HG03280 (cell line): ENCODE results near the gene PRPF38B.

Experiments
- ATAC-seq: cut with Tn5 transposase; IDR thresholded peaks from one replicate; pipeline ENCODE4 v1.9.1; 2021; ENCODE audit warnings: mild to moderate bottlenecking, moderate library complexity; ENCODE audit not compliant: unreplicated experiment

PRPF38B gene

DNA sequence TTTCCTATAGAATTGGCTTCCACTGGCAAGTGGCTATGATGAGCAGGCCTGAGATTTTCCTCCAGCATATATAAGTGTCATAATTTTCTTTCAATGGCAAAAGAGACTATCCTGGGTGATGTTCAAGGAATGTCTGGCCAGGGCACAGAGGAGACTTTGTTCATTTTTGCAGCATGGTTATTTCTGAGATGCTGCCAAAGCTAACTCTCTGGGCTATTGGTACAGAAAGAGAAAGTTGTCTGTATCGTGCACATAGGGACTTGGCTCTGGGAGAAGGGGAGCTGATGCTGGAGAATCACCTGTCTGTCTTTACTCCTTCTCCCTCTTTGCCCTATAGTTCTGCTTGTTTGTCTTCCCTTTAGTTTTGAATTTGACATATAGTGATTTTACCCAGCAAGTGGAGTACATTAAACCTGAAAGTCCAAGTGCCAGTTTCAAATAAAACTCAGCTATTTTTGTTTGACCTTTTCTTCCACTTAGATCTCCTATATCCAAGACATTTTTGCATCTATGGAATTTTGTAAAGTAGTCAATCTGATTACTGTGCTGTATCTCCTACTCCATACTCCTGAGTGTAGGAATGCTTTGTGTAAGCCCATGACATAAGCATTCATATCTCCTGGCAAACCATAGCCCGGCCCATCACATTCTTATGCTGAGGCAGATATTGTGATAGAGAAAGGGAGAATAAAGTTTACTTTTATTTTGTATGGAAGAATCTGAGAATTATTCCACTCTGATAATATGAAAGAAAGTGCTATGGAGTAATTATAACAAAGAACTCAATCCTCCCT is 24.5 kb downstream of the PRPF38B start:
- no peak for ATAC-seq

DNA sequence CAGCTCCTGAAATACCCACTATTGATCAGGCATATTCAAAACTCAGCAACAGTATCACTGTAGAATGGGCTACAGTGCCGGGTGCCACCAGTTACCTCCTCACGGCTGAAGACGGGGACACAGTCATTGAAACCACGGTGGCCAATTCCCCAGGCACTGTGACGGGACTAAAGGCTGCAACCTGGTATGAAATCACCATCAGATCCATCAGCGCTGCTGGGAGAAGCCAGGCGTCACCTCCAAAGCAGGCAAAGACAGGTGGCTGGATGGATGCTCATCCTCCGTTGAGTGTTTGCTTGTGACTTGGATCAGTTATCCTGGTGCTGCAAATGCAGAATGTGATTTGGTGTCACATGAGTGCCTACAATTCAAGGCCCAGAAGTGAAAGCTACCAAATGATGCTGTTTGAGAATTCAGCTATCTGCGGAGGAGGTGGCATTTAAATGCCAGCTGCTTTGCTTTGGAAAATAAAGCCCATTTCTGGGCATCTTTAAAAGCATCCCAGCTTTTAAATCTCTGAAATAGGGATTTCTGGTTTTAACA is 25.7 kb downstream of the PRPF38B start:
- no peak for ATAC-seq

DNA sequence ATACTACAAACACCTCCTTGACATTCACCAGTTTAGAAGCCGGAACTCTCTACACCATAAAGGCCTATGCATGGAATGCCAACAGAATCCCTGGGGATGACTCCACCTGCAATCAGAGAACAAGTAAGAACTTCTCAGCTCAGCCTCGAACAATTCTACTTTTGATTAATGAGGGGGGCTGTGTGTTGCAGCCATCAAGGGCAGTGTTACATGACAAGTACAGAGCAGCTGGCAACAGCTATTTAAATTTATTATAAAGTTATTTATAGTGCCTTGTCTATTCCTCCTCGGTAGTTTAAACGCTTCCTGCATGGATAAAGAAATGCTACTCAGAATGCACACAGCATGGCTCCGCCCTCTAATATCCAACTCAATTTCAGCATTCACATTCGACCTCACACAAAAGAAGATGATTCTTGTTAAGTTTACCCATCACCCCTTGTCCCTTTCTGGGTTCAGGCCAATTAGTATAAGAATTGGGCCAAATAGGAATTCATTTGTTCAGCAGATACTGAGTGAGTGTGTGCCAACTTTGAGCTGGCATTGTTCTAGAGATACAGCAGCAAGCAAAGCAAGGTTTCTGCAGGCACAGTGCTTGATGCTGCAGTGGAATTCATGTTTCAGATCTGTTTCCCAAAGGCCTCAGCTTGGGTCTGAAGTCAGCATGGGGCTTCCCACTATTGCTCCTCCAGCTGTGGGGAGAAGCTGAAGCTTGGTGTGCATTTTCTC is 27.0 kb downstream of the PRPF38B start:
- no peak for ATAC-seq

DNA sequence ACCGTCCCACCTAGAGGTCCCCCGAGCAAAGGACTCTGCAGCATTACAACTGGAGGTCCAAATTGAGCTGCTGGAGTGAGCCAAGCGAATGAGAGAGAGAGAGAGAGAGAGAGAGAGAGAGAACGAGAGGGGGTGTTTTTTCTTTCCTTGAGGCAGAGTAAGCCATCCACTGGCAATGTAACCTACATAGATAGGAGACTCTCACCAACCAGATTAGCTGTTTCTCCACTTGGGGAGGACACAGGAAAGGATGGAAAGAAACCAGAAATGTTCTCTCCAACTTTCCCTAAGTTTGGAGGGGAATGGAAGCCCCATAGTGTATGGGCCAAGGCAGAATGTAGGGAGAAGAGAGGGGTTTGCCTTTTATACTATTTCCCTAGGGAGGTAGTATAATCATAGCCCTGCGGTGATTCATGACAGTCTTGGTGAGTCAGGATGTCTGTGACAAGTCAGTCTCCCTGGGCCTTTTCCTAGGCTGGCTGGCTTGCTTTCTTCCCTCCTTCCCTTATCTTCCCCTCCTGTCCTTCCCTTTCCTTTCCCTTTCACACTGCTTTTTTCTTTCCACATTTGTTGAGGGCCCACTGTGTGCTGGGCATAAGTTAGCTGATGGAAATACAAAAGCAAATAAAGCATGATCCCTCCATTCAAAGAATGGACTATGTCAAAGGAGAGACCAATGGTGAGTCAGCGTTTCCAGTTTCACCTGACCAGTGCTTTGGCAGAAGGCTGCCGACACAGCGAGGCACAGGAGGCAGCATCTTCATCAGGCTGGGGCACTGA is 27.7 kb downstream of the PRPF38B start:
- no peak for ATAC-seq

DNA sequence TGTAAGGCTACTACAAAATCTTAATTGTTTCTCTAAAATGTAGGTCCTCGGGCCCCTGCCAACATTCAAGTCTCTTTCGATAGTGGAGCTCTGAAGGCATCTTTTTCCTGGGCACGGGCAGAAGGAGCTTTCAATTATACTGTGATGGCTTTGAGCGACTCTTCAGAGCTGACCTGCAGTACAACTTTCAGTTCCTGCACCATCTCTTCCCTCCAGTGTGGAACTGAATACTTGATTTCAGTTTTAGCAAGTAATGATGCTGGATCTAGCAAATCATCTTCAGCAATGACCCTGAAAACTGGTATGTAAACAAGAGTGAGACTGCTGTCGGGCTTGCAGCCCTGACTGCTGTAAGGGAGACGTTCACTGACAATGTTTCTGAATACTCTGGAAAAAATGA is 30.2 kb downstream of the PRPF38B start:
- ATAC-seq, result no peak

DNA sequence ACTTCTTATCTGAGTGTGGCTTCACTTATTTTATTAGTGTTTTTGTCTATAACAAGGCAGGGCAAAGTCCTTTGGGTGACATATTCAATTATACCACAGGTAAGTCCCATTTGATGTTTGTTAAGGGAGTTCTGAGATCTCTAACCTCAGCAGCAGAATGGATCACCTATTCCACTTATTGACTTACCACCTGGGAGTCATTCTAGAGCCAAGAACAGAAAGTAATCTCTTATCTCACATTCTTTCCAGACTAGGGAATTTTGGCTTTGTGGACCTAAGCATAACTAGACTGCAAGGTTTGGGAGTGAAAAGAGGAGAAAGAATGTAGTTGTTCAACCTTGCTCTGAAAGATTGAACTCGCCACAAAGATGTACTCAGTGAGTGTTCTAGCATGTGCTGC is 33.8 kb downstream of the PRPF38B start:
- no peak for ATAC-seq

DNA sequence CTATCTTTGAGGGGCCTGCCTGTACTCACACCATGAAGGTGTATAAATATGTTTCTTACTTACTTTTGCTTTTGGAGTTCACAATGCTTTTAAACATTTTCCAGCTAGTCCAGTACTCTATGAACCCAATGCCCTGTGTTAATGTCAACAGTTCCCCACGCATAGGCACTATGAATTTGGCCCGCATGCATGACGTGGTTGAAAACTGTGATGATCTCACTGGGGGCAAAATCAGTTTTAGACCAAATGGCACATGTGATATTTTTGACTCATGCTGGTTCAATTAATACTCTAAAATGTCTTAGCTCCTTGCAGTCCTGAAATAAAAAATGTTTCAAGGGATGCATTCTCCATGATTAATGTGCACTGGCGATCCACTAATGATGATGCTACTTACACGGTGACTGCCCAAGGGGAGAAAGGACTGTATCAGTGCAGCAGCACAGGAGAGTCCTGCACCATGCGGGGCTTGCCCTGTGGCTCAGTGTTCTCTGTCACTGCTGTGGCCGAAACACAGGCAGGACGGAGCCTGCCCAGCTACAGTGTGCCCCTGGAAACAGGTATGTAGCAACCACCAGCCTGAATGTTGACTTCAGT is 36.3 kb downstream of the PRPF38B start:
- ATAC-seq, result no peak

DNA sequence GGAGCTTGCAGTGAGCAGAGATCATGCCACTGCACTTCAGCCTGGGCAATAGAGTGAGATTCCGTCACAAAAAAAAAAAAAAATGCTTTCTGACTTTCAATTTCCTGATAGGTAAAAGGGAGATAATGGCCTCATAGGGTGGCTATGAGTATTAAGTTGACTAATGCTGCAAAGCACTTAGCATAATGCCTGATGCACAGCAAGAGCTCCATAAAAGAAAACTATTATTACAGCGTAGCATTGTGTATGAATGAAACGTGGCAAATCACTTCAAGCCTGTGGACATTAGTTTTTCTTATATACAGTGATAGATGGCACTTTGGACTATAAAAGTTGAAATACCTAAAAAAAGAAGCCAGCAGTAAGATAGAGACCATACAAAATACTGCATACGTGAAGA is 37.4 kb downstream of the PRPF38B start:
- ATAC-seq, result no peak

DNA sequence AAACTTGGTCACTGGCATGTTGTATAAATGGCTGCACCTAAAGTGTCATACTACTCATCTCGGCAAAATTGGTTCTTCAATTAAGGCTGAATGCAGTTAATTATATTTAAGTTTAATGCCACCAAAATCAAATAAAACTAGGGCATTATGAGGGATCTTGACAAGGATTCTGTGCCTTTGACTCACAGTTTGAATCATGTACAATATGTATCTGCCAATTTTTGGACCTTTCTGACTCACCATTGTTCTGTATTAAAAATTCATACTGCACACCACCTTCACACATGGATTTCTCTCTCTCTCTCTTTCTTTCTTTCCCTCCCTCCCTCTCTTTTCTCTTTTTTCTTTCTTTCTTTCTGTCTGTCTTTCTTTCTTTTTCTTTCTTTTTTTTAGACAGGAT is 40.3 kb downstream of the PRPF38B start:
- ATAC-seq, result no peak

DNA sequence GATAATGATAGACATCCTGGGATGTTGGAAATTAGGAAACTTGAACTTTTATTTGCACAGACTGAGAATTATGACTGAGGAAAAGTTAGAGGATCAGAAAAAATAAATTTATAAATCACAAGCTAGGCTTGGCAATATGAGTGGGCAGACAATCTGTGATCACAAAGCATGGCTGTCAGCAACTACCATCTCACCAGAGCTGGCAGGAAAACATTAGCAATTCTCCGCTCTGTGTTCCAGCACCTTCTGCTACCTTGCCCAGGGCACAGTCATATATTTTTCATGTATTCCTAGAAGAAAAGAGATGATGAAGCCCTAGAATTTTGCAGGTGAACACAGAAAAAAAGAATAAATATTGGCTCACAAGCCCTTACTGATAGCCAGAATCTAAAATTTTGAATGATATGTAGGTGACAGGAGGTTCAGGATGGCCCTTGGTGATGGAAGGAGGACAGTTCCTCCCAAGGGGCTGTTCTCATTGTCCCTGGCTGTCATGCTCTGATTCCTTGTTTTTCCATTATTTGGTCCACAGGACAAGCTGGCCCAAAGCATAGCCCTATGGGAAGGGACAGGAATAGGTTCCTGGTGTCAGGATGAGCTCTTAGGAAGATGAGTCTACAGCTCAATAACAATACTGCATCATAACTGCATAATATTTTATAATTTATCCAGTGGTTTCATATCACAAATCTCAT is 42.2 kb downstream of the PRPF38B start:
- ATAC-seq, result no peak

DNA sequence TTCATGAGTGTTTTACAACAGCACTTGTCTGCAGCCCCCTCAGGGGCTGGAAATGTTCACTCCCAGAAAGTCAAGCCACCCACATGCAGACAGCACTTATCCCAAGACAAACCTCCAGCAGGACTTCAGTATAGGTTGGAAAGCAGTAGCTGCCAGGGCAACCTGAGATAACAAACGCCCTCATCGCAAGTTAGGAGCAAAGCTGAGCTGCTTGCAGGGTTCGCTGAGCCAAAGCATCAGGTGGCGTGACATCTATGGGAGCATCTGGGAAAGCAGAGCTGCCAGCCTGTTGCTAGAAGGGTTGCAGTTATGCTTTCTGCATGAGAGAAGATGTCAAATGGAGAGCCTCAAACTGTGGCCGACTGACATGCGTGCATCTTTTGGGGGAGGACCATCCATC is 50.1 kb downstream of the PRPF38B start:
- ATAC-seq, result no peak

DNA sequence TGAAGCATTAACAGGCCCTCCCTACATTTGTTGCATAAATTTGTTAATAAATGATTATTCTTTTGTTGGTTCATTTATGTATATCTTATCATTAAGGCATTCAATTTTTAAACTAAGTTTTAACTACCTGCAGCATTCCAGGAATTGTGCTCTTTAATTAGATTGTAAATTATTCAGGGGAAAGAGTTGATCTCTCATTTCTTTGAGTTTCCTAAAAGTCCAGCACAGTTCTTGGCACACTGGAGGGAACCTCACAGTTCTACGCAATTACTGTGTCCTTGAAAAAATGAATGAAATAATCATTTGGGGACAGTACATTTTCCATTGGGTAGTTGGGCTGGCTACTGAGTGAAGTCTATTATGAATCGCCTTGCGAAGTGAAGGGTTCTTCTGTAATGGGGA is 53.9 kb downstream of the PRPF38B start:
- no peak for ATAC-seq

DNA sequence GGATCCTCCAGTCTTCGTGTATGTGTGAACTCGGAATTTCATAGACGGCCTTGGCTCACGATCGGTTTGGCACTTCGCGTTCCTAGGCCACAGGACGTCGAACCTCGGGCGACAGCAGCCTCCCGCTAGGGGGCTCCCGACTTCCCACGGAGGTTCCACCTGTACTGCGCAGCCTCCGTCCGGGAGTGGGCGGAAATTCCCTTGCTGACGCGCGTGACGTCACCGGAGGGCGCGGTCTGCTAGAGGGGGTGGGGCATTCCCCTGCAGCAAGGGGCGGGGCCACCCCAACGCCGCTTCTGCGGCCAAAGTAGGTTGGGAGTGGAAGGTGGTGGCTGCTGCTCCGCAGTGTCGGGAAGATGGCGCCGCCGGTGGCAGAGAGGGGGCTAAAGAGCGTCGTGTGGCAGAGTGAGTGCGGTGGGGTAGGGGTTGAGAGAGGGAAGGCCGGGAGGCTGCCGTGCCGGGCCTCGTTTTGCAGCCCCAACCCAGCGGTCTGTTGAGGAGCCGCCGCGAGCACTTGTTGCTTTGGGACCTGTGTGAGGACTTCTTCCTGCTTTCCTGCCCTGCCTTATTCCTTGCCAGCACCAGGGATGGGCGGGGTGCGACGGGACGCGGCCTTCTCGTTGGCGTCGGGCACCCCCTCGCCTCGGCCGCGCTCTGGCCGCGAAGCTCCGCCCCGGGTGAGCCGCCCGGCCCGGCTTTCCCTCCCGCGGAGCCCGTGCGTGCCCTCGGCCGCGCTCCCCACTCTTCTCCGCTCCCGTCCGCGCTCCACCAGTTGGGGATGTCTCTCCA is 54.5 kb downstream of the PRPF38B start, which contains the start of gene STXBP3:
STXBP3 (plus strand) TSS at position 293 of the 789 bp plus-strand sequence; CDS start at position 357, 64 bp downstream.
- ATAC-seq, result peak; percentile 89

DNA sequence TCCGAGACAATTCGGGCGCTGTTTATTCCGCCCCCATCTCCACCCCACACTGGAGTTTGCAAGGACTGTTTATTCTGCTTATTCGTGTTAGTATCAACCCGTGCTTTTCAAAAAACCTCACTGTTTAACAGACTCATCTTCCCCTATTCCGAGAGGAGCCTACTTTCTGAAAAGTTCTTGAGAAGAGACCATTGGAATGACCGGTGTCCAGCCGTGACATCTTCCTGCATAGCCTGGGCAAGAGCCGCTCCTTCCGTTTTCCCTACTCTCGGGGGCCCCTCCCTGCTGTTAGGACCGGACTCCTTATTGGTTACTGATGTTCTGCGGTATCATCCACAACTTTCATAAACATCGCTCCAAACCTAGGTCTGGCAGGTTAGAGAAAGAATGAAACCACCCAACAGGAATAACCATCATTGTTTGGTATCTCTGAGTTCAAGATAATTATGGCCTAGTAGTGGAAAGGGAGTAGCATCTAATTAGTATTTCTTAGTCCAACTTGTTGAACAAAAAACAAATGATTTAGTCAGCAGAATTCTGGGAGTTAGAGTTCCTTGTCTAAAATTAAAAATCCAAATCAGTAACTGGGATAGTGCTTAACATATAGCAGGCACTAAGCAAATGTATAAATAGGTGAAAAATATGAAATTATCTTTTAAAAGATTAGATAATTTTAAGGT is 55.2 kb downstream of the PRPF38B start:
- ATAC-seq, result peak; percentile 7

DNA sequence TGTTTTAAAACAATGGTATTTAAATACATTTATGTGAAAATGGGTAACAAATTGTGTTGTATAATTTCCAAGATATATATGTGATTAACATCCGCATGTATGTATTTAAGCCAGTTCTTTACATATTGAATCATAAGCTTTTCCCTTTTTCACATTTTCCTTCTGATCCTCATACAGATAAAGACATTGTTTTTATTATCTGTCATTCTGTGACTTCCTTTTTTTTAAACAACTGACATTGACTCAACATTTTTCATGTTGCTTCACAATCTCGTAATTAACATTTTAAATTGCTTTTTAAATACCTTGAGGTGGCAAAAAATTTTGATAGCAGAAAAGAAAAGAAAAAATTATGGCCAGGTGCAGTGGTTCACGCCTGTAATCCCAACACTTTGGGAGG is 55.8 kb downstream of the PRPF38B start:
- ATAC-seq, result no peak

DNA sequence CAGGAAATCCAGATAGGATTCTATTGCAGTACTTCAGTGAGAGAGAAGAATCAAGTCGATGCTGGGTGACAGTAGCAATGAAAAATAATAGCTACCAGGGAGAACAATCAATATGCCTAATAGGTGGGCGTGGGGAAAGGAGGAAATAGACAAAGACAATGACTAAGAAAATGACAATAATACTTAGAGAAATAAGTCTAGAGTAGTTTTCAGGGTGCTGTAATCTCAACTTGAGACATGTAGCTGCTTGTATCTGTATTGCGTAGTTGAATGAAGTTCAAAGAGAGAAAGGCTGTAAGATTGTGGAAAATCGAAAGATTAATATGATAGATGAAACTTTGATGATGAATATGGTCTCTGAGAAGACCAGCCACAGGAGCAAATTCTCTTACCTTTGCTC is 57.0 kb downstream of the PRPF38B start:
- no peak for ATAC-seq

DNA sequence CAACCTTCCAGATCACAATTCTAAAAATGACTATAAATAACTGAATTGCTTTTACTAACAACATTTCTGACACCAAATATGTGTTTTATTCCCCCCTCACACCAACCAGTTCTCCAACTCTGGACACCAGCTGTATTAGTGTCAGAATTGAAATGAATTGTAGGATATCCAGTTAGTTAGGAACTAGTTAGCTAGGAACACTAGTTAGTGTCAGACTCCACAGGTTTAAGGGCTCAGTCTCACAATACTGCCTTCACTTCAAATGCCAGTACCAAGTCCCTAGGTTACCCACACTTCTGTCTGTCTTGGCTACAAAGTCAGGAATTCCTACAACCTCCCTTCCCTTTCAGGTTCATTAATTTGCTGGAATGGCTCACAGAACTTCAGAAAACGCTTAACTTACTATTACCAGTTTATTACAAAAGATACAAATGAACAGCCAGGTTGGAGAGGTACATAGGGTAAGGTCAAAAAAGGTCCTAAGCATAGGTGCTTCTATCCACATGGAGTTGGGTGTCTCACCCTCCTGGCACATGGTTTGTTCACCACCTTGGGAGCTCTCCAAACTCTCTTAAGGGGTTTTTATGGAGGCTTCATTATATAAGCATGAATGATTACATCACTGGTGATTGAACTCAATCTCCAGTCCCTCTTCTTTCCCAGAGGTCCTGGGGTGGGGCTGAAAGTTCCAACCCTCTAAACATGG is 58.5 kb downstream of the PRPF38B start:
- ATAC-seq, result no peak
